Subcutaneous adipose tissue (tissue), 4 donors: ENCODE measurements around the gene HMGCR. TPM values are rescaled to one million over a fixed set of nuclear protein-coding genes. Genes with fewer than 3 reads are reported as not detected.

Source experiments
- CTCF ChIP-seq: fragments of 450-650 bp; IDR thresholded peaks from one replicate; pipeline ENCODE4 v1.5.1; 2016; ENCODE audit warnings: low read depth, mild to moderate bottlenecking, control low read depth, antibody characterized with exemption, moderate library complexity
- total RNA-seq, 4 donors: library from RNA; depleted of rRNA; stranded (reverse); fragments of >200 nt; gene quantifications; one replicate each; pipeline ENCODE4 v1.1.0, GENCODE V29; 2016

Gene HMGCR
- total RNA-seq, 4 donors from 2014 or later: 7.2 to 25.5 (median 13.1) TPM

- TF ChIP-seq CTCF: no peak
Measured at GRCh38 chr5:75351139-75351926, 14.3 kb downstream of the HMGCR start.

GRCh38 chr5:75355236-75355635 lies 18.2 kb downstream of the HMGCR start:
- no peak for TF ChIP-seq CTCF

- TF ChIP-seq CTCF: no peak
Measured at GRCh38 chr5:75356719-75357118, 19.7 kb downstream of the HMGCR start.

GRCh38 chr5:75358117-75358516 lies 21.1 kb downstream of the HMGCR start:
- no peak for TF ChIP-seq CTCF

GRCh38 chr5:75361310-75361709 lies 24.3 kb downstream of the HMGCR start:
- TF ChIP-seq CTCF: no peak

- no peak for TF ChIP-seq CTCF
Measured at GRCh38 chr5:75362474-75362975, 25.5 kb downstream of the HMGCR start.

GRCh38 chr5:75363111-75363510 lies 26.1 kb downstream of the HMGCR start:
- TF ChIP-seq CTCF: no peak
